CD4-positive, alpha-beta T cell treated with Interleukin-12 subunit alpha and Interleukin-12 subunit beta, for 1 hour (primary cell): ENCODE results near the gene NUCB2.
"Not testable (repeated sequence)": the region's sequence is repeated elsewhere in the genome, so short reads cannot be mapped to it uniquely, and the experiment has no call there.

Source experiments
- DNase-seq: peaks from one replicate; pipeline ENCODE4 v3.0.0-alpha.2; 2020

The NUCB2 gene

GRCh38 chr11:17276236-17277023 is at the start of gene NUCB2:
TSS of gene NUCB2 (plus strand) at chr11:17276739. CDS start at chr11:17295324, 18,585 bp downstream.
- DNase-seq = peak; percentile 96

- DNase-seq = not testable (repeated sequence)
Measured at GRCh38 chr11:17228186-17228925, 48.2 kb upstream of the NUCB2 start.

GRCh38 chr11:17229481-17230152 is 46.9 kb upstream of the NUCB2 start:
- no peak for DNase-seq

- peak; percentile 36 for DNase-seq
Measured at GRCh38 chr11:17230867-17231851, 45.4 kb upstream of the NUCB2 start.

DNA sequence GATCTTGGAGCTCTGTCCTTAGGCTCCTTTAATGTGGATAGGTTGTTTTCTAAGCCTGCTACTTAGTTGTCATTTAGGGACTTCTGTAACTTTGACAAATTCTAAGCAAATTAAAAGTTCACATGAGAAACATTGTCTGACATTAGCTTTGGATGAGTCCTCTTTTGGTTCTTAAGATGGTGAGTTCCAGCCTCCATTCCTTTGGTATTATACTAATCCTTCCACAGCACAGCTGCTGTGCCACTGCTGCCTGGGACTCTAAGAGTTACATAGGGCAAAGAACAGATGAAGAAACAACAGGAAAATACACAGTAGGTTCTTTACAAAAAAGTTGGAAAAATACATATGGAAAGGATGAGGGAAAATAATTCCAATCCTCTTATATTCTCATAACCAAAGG is 43.4 kb upstream of the NUCB2 start:
- no peak for DNase-seq

GRCh38 chr11:17238377-17238776 is 38.2 kb upstream of the NUCB2 start:
- DNase-seq = no peak

DNA sequence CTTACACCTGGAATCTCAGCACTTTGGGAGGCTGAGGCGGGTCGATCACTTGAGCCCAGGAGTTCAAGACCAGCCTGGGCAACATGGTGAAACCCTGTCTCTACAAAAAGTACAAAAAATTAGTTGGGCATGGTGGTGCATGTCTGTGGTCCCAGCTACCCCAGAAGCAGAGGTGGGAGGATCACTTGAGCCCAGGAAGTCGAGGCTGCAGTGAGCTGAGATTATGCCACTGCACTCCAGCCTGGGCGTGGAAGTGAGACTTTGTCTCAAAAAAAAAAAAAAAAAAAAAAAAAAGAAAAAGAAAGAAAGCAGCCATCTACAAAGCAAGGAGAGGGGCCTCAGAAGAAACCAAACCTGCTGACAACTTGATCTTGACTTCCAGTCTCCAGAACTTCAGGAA is 36.6 kb upstream of the NUCB2 start:
- DNase-seq = not testable (repeated sequence)

DNA sequence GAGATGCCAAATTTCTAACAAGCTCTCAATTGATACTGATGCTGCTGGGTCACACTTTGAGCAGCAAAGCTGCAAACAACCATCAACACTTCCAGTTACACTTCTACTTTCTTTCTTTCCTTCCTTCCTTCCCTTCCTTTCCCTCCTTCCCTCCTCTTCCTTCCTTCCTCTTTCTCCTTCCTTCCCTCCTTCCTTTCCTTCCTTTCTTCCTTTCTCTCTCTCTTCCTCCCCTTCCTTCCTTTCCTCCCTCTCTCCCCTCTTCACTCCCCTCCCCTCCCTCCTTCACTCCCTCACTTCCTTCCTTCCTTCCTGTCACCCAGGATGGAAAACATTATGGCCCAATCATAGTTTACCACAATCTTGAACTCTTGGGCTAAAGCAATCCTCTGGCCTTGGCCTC is 35.8 kb upstream of the NUCB2 start:
- no peak for DNase-seq

GRCh38 chr11:17242954-17243353 is 33.6 kb upstream of the NUCB2 start:
- DNase-seq = not testable (repeated sequence)

DNA sequence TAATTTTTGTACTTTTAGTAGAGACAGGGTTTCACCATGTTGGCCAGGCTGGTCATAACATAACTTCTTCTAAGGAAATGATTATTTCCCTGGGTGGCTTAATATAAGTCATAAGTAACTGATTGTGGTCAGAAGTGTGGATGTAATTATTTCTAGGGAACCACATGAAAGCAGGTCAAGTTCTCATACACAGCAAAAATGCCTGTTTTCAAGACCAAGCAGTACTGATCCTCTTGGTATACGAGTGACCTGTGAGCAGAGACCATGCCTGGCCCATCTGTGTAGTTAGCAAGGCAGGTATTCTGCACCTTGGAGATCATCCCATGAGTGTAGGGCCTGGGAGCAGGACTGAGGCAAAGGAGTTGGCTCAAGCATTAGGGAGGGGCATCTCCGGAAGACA is 32.5 kb upstream of the NUCB2 start:
- DNase-seq = no peak

GRCh38 chr11:17250561-17251350 is 25.8 kb upstream of the NUCB2 start:
- DNase-seq = no peak

GRCh38 chr11:17252704-17253103 is 23.8 kb upstream of the NUCB2 start:
- no peak for DNase-seq

GRCh38 chr11:17256512-17256911 is 20.0 kb upstream of the NUCB2 start:
- DNase-seq = no peak

GRCh38 chr11:17257196-17257595 is 19.3 kb upstream of the NUCB2 start:
- no peak for DNase-seq

DNA sequence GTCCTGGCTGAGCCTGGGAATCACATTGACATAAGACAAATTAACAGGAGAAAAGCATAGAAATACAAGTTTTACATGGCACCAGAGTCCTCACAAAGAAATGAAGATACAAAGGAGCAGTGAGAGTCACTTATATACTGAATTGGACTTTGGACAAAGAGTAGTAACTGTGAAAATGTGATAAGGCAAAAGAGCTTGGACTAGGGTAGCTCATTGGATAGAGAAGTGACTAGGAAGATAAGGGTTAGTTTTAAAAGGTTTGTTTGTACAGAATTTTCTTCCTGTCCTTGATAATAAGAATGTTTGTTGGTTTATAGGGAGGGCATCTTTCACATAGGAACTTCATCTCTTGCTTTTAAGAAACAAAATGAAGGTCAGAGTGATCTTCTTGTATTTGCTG is 17.9 kb upstream of the NUCB2 start:
- no peak for DNase-seq

GRCh38 chr11:17259519-17259918 is 17.0 kb upstream of the NUCB2 start:
- DNase-seq = no peak

DNA sequence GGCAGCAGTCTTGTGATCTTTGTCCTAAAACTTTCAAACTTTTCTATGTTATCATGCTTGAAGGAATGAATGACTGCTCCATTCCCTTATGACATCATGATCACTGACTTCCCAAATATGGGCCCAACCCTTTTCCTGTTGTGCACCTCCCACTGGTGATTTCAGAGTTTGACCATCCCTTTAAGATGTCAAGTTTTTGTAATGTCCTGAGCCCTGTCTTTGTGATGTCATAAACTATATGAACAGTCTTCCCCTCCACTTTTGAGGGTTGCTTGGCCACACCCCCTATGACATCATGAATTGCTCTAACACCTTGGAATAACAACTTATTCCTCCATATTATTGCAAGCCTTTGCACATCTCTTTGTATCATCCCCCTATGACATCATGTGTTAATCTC is 16.5 kb upstream of the NUCB2 start:
- no peak for DNase-seq

DNA sequence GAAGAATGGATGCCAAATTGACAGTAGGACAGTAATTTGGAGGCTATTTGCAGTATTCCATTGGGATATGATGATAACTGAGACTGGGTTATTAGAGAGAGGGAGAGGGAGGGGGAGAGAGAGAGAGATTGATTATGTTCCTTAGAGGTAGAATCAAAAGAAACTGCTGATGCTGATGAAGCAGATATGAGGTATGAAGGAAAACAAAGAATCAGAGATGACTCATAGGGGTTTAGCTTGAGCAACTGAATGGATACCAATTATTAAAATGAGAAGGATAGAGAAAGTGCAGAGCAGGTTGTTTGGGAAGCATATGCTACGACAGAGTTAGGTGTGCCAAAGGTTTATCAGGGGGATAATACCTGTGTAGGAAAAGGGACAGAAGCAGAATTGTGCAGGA is 12.8 kb upstream of the NUCB2 start:
- DNase-seq = no peak

GRCh38 chr11:17266781-17267180 is 9.8 kb upstream of the NUCB2 start:
- no peak for DNase-seq

DNA sequence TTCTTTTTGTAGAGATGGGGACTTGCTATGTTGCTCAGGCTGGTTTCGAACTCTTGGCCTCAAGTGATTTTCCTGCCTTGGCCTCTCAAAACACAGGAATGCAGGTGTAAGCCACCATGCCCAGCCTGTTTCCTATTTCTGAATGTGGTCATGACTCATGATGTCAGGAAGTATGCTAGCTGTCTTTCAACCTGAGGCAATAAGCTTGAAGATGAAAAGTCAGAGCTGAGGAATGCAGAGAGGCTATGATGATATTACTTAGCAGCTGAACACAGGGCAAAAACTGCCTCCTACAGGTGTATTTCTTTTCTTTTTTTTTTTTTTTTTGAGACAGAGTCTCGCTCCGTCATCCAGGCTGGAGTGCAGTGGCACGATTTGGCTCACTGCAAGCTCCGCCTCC is 9.0 kb upstream of the NUCB2 start:
- no peak for DNase-seq

- not testable (repeated sequence) for DNase-seq
Measured at GRCh38 chr11:17268500-17268899, 8.0 kb upstream of the NUCB2 start.

GRCh38 chr11:17268902-17269301 is 7.6 kb upstream of the NUCB2 start:
- no peak for DNase-seq
